ENCODE measurements around the gene CPAMD8.
A peak's percentile ranks its signal among the peaks of the same experiment; 100 is the strongest.
"Not testable (repeated sequence)": the region's sequence is repeated elsewhere in the genome, so short reads cannot be mapped to it uniquely, and the experiment has no call there.

CPAMD8 gene

GRCh38 chr19:17041976-17042375 lies 15.4 kb upstream of the CPAMD8 start:
- DNase-seq (ENCODE audit: low read depth) = no peak

- no peak for DNase-seq (ENCODE audit: low read depth)
These were observed 11.4 kb upstream of the CPAMD8 start for GRCh38 chr19:17037966-17038500.

GRCh38 chr19:17037184-17037583 lies 10.6 kb upstream of the CPAMD8 start:
- DNase-seq (ENCODE audit: low read depth) = no peak

- DNase-seq (ENCODE audit: low read depth) = no peak
These were observed 10.0 kb upstream of the CPAMD8 start for GRCh38 chr19:17036640-17037039.

- no peak for DNase-seq (ENCODE audit: low read depth)
These were observed 9.3 kb upstream of the CPAMD8 start for GRCh38 chr19:17035842-17036424.

- DNase-seq (ENCODE audit: low read depth) = no peak
These were observed 5.1 kb upstream of the CPAMD8 start for GRCh38 chr19:17031741-17032140.

- DNase-seq (ENCODE audit: low read depth) = no peak
These were observed 945 bp upstream of the CPAMD8 start for GRCh38 chr19:17027535-17027975.

- DNase-seq (ENCODE audit: low read depth) = peak; percentile 9
These were observed 485 bp downstream of the CPAMD8 start for GRCh38 chr19:17025991-17026658.

- no peak for DNase-seq (ENCODE audit: low read depth)
These were observed 1.2 kb downstream of the CPAMD8 start for GRCh38 chr19:17025361-17025760.

- not testable (repeated sequence) for DNase-seq (ENCODE audit: low read depth)
These were observed 1.7 kb downstream of the CPAMD8 start for GRCh38 chr19:17024941-17025340.

- no peak for DNase-seq (ENCODE audit: low read depth)
These were observed 2.8 kb downstream of the CPAMD8 start for GRCh38 chr19:17023805-17024204.

- DNase-seq (ENCODE audit: low read depth) = no peak
These were observed 3.9 kb downstream of the CPAMD8 start for GRCh38 chr19:17022738-17023137.

GRCh38 chr19:17021793-17022590 lies 4.6 kb downstream of the CPAMD8 start:
- no peak for DNase-seq (ENCODE audit: low read depth)

- no peak for DNase-seq (ENCODE audit: low read depth)
These were observed 5.3 kb downstream of the CPAMD8 start for GRCh38 chr19:17021328-17021727.

- no peak for DNase-seq (ENCODE audit: low read depth)
These were observed 5.8 kb downstream of the CPAMD8 start for GRCh38 chr19:17020823-17021222.

- DNase-seq (ENCODE audit: low read depth) = no peak
These were observed 6.2 kb downstream of the CPAMD8 start for GRCh38 chr19:17020385-17020784.

- not testable (repeated sequence) for DNase-seq (ENCODE audit: low read depth)
These were observed 12.3 kb downstream of the CPAMD8 start for GRCh38 chr19:17014212-17014861.

- no peak for DNase-seq (ENCODE audit: low read depth)
These were observed 15.1 kb downstream of the CPAMD8 start for GRCh38 chr19:17011485-17011884.

- no peak for DNase-seq (ENCODE audit: low read depth)
These were observed 20.0 kb downstream of the CPAMD8 start for GRCh38 chr19:17006579-17006978.

GRCh38 chr19:17005000-17005399 lies 21.6 kb downstream of the CPAMD8 start:
- no peak for DNase-seq (ENCODE audit: low read depth)

GRCh38 chr19:17004386-17004785 lies 22.2 kb downstream of the CPAMD8 start:
- DNase-seq (ENCODE audit: low read depth) = no peak

- DNase-seq (ENCODE audit: low read depth) = no peak
These were observed 24.2 kb downstream of the CPAMD8 start for GRCh38 chr19:17002455-17002854.

Data from stimulated activated CD8-positive, alpha-beta memory T cell treated with anti-CD3 and anti-CD28 coated beads, Interleukin-12 subunit alpha, Interleukin-12 subunit beta, amount 100 ng/mL, for 1 hour (primary cell).